Mesothelial cell of epicardium (in vitro differentiated cells): ENCODE measurements around the gene RALGPS2. TPM values are rescaled to one million over a fixed set of nuclear protein-coding genes. Genes with fewer than 3 reads are reported as not detected.

Experiments
- DNase-seq, 2 experiments: peaks; one replicate each; pipeline ENCODE4 v3.0.0; 2021; ENCODE audit warnings: low spot score in 2 of 2; ENCODE audit not compliant: unreplicated experiment in 2 of 2
- H3K27ac Mint-ChIP-seq: 2 replicates; pipeline ENCODE4 v1.8.0; 2021; ENCODE audit warnings: mixed read lengths
- H3K27me3 Mint-ChIP-seq: 2 replicates; pipeline ENCODE4 v1.8.0; 2021; ENCODE audit warnings: low read depth, mixed read lengths
- H3K36me3 Mint-ChIP-seq: 2 replicates; pipeline ENCODE4 v1.8.0; 2021; ENCODE audit warnings: mixed read lengths
- H3K4me1 Mint-ChIP-seq: 2 replicates; pipeline ENCODE4 v1.8.0; 2021; ENCODE audit warnings: mixed read lengths
- H3K4me3 Mint-ChIP-seq: 2 replicates; pipeline ENCODE4 v1.8.0; 2021; ENCODE audit warnings: mild to moderate bottlenecking, moderate library complexity, mixed read lengths
- H3K9me3 Mint-ChIP-seq: 2 replicates; pipeline ENCODE4 v1.8.0; 2021; ENCODE audit warnings: mixed read lengths
- total RNA-seq: library from RNA; stranded (reverse); gene quantifications from 3 replicates; pipeline ENCODE4 v1.2.1, GENCODE V29; 2021
- TF ChIP-seq, protein P1 (sequence below): fragments of 200-600 bp; sonication (generic); IDR thresholded peaks from one replicate; pipeline ENCODE4 v1.5.0; 2021; ENCODE audit warnings: antibody characterized with exemption; ENCODE audit not compliant: unreplicated experiment

RALGPS2 gene
- total RNA-seq, 1 donor from 2014 or later = 50.9 TPM

GRCh38 chr1:178908358-178908757 lies 183.3 kb downstream of the RALGPS2 start:
- H3K27ac Mint-ChIP-seq = no peak overlapping the region
- H3K4me3 Mint-ChIP-seq = no peak overlapping the region
- peaks cover 38% of the 10 kb centered on the region for H3K9me3 Mint-ChIP-seq
- H3K4me1 Mint-ChIP-seq = no peaks in the 10 kb centered on the region
- TF ChIP-seq, protein P1, sequence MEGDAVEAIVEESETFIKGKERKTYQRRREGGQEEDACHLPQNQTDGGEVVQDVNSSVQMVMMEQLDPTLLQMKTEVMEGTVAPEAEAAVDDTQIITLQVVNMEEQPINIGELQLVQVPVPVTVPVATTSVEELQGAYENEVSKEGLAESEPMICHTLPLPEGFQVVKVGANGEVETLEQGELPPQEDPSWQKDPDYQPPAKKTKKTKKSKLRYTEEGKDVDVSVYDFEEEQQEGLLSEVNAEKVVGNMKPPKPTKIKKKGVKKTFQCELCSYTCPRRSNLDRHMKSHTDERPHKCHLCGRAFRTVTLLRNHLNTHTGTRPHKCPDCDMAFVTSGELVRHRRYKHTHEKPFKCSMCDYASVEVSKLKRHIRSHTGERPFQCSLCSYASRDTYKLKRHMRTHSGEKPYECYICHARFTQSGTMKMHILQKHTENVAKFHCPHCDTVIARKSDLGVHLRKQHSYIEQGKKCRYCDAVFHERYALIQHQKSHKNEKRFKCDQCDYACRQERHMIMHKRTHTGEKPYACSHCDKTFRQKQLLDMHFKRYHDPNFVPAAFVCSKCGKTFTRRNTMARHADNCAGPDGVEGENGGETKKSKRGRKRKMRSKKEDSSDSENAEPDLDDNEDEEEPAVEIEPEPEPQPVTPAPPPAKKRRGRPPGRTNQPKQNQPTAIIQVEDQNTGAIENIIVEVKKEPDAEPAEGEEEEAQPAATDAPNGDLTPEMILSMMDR = no peak
- H3K36me3 Mint-ChIP-seq = peaks cover 70% of the 10 kb centered on the region
- no peak for DNase-seq
- no peaks in the 10 kb centered on the region for H3K27me3 Mint-ChIP-seq

- no peaks in the 10 kb centered on the region for H3K27me3 Mint-ChIP-seq
- no peaks in the 10 kb centered on the region for H3K4me1 Mint-ChIP-seq
- DNase-seq = no peak
- TF ChIP-seq, protein P1 = no peak
- no peak overlapping the region for H3K4me3 Mint-ChIP-seq
- peaks cover 21% of the 10 kb centered on the region for H3K9me3 Mint-ChIP-seq
- H3K27ac Mint-ChIP-seq = no peak overlapping the region
- peaks cover 61% of the 10 kb centered on the region for H3K36me3 Mint-ChIP-seq
These were observed 185.0 kb downstream of the RALGPS2 start for GRCh38 chr1:178910023-178910422.

- no peaks in the 10 kb centered on the region for H3K27me3 Mint-ChIP-seq
- peaks cover 61% of the 10 kb centered on the region for H3K36me3 Mint-ChIP-seq
- DNase-seq = no peak
- no peak overlapping the region for H3K27ac Mint-ChIP-seq
- TF ChIP-seq, protein P1 = no peak
- H3K4me3 Mint-ChIP-seq = no peak overlapping the region
- peaks cover 20% of the 10 kb centered on the region for H3K9me3 Mint-ChIP-seq
- H3K4me1 Mint-ChIP-seq = no peaks in the 10 kb centered on the region
These were observed 187.6 kb downstream of the RALGPS2 start for GRCh38 chr1:178912597-178912996.

DNA sequence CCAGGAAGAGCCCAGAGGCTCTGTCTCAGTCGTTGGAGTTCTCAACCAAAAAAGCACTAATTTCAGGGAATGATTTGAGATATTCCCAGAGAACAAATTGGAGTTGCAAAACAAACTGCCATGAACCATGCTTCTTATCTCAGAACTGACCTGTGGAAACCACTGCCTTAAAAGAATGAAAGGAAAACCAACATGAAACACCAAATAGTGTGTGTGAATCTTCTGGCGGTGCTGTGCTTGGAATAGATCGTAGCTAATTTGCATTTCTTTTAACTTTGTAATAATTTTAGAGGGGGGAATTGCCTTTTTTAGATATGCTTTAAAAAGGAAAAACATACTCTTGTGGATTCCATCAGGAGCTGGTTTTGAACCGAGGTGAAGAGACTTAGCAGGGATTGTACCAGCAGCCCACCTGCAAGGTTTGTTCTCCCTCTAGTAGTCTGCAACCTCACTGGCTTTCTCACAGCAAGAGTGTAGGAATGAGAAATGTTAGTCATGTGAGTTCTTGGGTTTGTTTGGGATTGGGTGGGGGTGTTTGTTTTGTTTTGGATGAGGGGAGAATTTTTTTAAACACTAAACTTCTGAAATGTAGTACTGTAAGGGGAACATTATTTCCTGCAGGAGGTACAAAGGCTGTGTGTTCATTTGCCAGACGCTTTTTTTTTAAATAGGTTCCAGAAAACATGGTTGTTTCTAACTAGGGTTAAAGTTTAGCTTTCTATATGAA lies 191.6 kb downstream of the RALGPS2 start:
- TF ChIP-seq, protein P1 = no peak
- no peak overlapping the region for H3K27ac Mint-ChIP-seq
- no peaks in the 10 kb centered on the region for H3K27me3 Mint-ChIP-seq
- no peak overlapping the region for H3K4me3 Mint-ChIP-seq
- peaks cover 30% of the 10 kb centered on the region for H3K36me3 Mint-ChIP-seq
- peaks cover 6% of the 10 kb centered on the region for H3K4me1 Mint-ChIP-seq
- no peaks in the 10 kb centered on the region for H3K9me3 Mint-ChIP-seq
- no peak for DNase-seq

GRCh38 chr1:178918308-178918707 lies 193.3 kb downstream of the RALGPS2 start:
- Mint-ChIP-seq H3K27me3 (no peaks in the 10 kb centered on the region), H3K4me1 (peaks cover 6% of the 10 kb centered on the region), H3K27ac (no peak overlapping the region), H3K36me3 (peaks cover 34% of the 10 kb centered on the region), H3K4me3 (no peak overlapping the region), H3K9me3 (peaks cover 5% of the 10 kb centered on the region)
- DNase-seq = no peak
- TF ChIP-seq, protein P1 = no peak
